ENCODE measurements around the gene MAGEA8.
"Not testable (repeated sequence)": the region's sequence is repeated elsewhere in the genome, so short reads cannot be mapped to it uniquely, and the experiment has no call there.

The MAGEA8 gene

GRCh38 chrX:149903889-149904748 lies 23.1 kb downstream of the MAGEA8 start:
- DNase-seq (ENCODE audit: low spot score) = no peak

GRCh38 chrX:149908308-149908707 lies 27.3 kb downstream of the MAGEA8 start:
- DNase-seq (ENCODE audit: low spot score) = no peak

- DNase-seq (ENCODE audit: low spot score) = no peak
Observed at GRCh38 chrX:149908727-149909126, 27.7 kb downstream of the MAGEA8 start.

GRCh38 chrX:149909324-149910177 lies 28.6 kb downstream of the MAGEA8 start:
- no peak for DNase-seq (ENCODE audit: low spot score)

- no peak for DNase-seq (ENCODE audit: low spot score)
Observed at GRCh38 chrX:149910178-149910695, 29.3 kb downstream of the MAGEA8 start.

GRCh38 chrX:149916745-149917392 lies 35.9 kb downstream of the MAGEA8 start:
- DNase-seq (ENCODE audit: low spot score) = no peak

- not testable (repeated sequence) for DNase-seq (ENCODE audit: low spot score)
Observed at GRCh38 chrX:149923836-149924235, 42.9 kb downstream of the MAGEA8 start.

- DNase-seq (ENCODE audit: low spot score) = not testable (repeated sequence)
Observed at GRCh38 chrX:149924434-149924833, 43.5 kb downstream of the MAGEA8 start.

- not testable (repeated sequence) for DNase-seq (ENCODE audit: low spot score)
Observed at GRCh38 chrX:149927245-149927963, 46.4 kb downstream of the MAGEA8 start.

GRCh38 chrX:149927964-149928258 lies 46.9 kb downstream of the MAGEA8 start:
- not testable (repeated sequence) for DNase-seq (ENCODE audit: low spot score)

- not testable (repeated sequence) for DNase-seq (ENCODE audit: low spot score)
Observed at GRCh38 chrX:149928635-149929034, 47.7 kb downstream of the MAGEA8 start.

GRCh38 chrX:149929400-149929799 lies 48.4 kb downstream of the MAGEA8 start, which contains the start of gene HSFX4:
Gene HSFX4 (plus strand): TSS chrX:149929573. CDS start chrX:149929645, 72 bp downstream.
- not testable (repeated sequence) for DNase-seq (ENCODE audit: low spot score)

- DNase-seq (ENCODE audit: low spot score) = not testable (repeated sequence)
Observed at GRCh38 chrX:149931355-149931754, 50.4 kb downstream of the MAGEA8 start.

GRCh38 chrX:149932150-149932549 lies 51.2 kb downstream of the MAGEA8 start:
- DNase-seq (ENCODE audit: low spot score) = not testable (repeated sequence)

GRCh38 chrX:149932970-149933369 lies 52.0 kb downstream of the MAGEA8 start:
- DNase-seq (ENCODE audit: low spot score) = not testable (repeated sequence)

GRCh38 chrX:149933547-149933946 lies 52.6 kb downstream of the MAGEA8 start:
- not testable (repeated sequence) for DNase-seq (ENCODE audit: low spot score)

Data from D341Med (cell line).